Activated B cell treated with CpG ODN at 0.5 μM for 24 hours (primary cell): Measurements from ENCODE around the gene HS1BP3. TPM values are rescaled to one million over a fixed set of nuclear protein-coding genes. Genes with fewer than 3 reads are reported as not detected.

Source experiments
- ATAC-seq: fragments of 200-7000 bp; cut with Tn5 transposase; one replicate; pipeline ENCODE4 v1.10.0; 2021; ENCODE audit warnings: low read depth, mild to moderate bottlenecking, moderate library complexity
- CTCF ChIA-PET: fragments of 350-600 bp; sonication (Branson Sonifier 250); formaldehyde crosslinking; loops from one replicate; lab custom pipeline; 2021; ENCODE audit warnings: antibody characterized with exemption; lab: Charles Lee
- POLR2A ChIA-PET: fragments of 350-600 bp; sonication (Branson Sonifier 250); formaldehyde crosslinking; loops from one replicate; lab custom pipeline; 2021; ENCODE audit warnings: antibody characterized with exemption; lab: Charles Lee
- DNase-seq: peaks from one replicate; pipeline ENCODE4 v3.0.0; 2022
- H3K27ac Mint-ChIP-seq: one replicate; pipeline ENCODE4 v1.8.0; 2020; ENCODE audit warnings: mixed read lengths
- H3K27me3 Mint-ChIP-seq: one replicate; pipeline ENCODE4 v1.8.0; 2021; ENCODE audit warnings: mixed read lengths
- H3K36me3 Mint-ChIP-seq: one replicate; pipeline ENCODE4 v1.8.0; 2021; ENCODE audit warnings: low read depth, mixed read lengths
- H3K4me1 Mint-ChIP-seq: one replicate; pipeline ENCODE4 v1.8.0; 2021; ENCODE audit warnings: mixed read lengths
- H3K4me3 Mint-ChIP-seq: one replicate; pipeline ENCODE4 v1.8.0; 2020; ENCODE audit warnings: mild to moderate bottlenecking, mixed read lengths
- H3K9me3 Mint-ChIP-seq: one replicate; pipeline ENCODE4 v1.8.0; 2020; ENCODE audit warnings: mixed read lengths
- intact Hi-C: fragments of 100-400 bp; cut with micrococcal nuclease; formaldehyde crosslinking; loops from one replicate; pipeline ENCODE4 v1.15.1; 2024
- total RNA-seq: library from RNA; stranded (reverse); gene quantifications from 2 replicates; pipeline ENCODE4 v1.2.3, GENCODE V29; 2022
- TF ChIP-seq, protein P1 (sequence below): fragments of 200-600 bp; IDR thresholded peaks from one replicate; pipeline ENCODE4 v1.8.0; 2022; ENCODE audit warnings: antibody characterized with exemption, mild to moderate bottlenecking

HS1BP3 gene
- total RNA-seq, 1 donor from 2014 or later = 13.1 TPM

DNA sequence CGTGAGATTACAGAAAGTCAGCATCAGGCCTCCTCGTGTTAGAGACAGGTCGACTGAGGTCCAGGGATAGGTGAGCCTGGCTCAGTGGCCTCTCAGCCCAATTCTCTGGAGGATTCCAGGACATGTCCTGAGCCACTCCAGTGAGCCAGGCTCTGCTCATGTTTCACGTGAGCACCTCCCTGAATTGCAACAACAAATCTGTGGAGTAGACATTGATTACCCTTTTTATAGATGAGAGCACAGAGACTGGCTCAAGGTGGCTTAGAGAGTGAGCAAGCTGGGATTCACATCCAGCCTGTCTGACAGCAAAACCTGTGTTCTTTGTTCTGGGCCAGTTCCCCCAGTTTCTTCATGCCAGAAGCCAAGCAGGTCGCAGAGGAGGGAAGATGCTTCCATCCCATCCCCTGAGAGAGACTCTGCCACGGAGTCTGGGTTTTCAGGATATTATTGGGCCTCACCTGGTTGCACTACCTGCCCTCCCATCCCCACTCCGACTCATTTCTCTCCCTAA is 46.4 kb downstream of the HS1BP3 start:
- Mint-ChIP-seq H3K9me3 (peaks cover 4% of the 10 kb centered on the region), H3K27me3 (no peaks in the 10 kb centered on the region), H3K4me1 (no peaks in the 10 kb centered on the region), H3K27ac (no peak overlapping the region), H3K4me3 (no peak overlapping the region), H3K36me3 (no peaks in the 10 kb centered on the region)
- intact Hi-C loops = no loop called here
- no peak for DNase-seq
- POLR2A ChIA-PET = no interaction called here
- TF ChIP-seq, protein P1, sequence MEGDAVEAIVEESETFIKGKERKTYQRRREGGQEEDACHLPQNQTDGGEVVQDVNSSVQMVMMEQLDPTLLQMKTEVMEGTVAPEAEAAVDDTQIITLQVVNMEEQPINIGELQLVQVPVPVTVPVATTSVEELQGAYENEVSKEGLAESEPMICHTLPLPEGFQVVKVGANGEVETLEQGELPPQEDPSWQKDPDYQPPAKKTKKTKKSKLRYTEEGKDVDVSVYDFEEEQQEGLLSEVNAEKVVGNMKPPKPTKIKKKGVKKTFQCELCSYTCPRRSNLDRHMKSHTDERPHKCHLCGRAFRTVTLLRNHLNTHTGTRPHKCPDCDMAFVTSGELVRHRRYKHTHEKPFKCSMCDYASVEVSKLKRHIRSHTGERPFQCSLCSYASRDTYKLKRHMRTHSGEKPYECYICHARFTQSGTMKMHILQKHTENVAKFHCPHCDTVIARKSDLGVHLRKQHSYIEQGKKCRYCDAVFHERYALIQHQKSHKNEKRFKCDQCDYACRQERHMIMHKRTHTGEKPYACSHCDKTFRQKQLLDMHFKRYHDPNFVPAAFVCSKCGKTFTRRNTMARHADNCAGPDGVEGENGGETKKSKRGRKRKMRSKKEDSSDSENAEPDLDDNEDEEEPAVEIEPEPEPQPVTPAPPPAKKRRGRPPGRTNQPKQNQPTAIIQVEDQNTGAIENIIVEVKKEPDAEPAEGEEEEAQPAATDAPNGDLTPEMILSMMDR = no peak
- ATAC-seq = no peak
- CTCF ChIA-PET = interaction anchor here (1.4 kb wide), 1 partner anchor 57 kb away, joined by 3 read pairs; no protein-coding TSS in a partner anchor

DNA sequence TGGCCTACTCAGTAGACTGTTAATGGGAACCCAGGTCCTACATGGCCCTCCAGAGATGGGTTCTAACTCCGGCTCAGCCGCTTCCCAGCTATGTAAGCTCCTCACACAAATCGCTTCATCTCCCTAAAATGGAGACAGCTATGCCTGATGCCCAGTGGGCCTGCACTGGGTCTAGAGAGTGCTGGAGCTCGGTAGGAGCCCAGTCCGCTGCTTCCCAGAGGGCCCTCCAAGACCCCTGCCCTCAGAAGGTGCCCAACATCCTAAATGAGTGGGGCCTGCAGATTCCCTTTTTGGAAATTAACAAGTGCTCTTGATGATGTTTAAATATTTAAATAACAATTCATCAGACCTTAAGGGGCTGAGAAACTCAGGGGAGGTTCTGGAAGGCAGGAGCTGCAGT is 47.1 kb downstream of the HS1BP3 start:
- POLR2A ChIA-PET = no interaction called here
- H3K27ac Mint-ChIP-seq = no peak overlapping the region
- intact Hi-C loops = no loop called here

DNA sequence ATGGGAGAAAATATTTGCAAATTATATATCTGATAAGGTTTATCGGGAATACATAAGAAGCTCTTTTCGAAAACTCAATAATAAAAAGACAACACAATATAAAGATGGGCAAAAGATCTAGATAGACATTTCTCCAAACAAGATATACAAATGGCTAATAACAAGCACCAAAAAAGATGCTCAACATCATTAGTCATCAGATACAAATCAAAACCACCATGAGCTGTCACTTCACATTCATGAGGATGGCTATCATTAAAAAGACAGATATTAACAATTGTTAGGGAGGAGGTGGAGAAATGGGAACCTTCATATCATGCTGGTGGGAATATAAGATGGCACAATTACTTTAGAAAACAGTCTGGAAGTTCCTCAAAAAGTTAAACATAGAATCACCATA is 48.1 kb downstream of the HS1BP3 start:
- ATAC-seq = no peak
- H3K36me3 Mint-ChIP-seq = no peaks in the 10 kb centered on the region
- intact Hi-C loops = no loop called here
- ChIA-PET CTCF (no interaction called here), POLR2A (no interaction called here)
- DNase-seq = no peak
- H3K27me3 Mint-ChIP-seq = peaks cover under 1% of the 10 kb centered on the region
- H3K4me3 Mint-ChIP-seq = no peak overlapping the region
- peaks cover 3% of the 10 kb centered on the region for H3K9me3 Mint-ChIP-seq
- H3K27ac Mint-ChIP-seq = no peak overlapping the region
- no peaks in the 10 kb centered on the region for H3K4me1 Mint-ChIP-seq
- TF ChIP-seq, protein P1 = no peak

More for the DNA sequence above, 47.1 kb downstream of the HS1BP3 start:
- Mint-ChIP-seq H3K4me3 (no peak overlapping the region), H3K4me1 (no peaks in the 10 kb centered on the region), H3K9me3 (peaks cover 4% of the 10 kb centered on the region), H3K27me3 (no peaks in the 10 kb centered on the region), H3K36me3 (no peaks in the 10 kb centered on the region)
- CTCF ChIA-PET = no interaction called here
- DNase-seq = no peak
- TF ChIP-seq, protein P1 = no peak
- no peak for ATAC-seq

DNA sequence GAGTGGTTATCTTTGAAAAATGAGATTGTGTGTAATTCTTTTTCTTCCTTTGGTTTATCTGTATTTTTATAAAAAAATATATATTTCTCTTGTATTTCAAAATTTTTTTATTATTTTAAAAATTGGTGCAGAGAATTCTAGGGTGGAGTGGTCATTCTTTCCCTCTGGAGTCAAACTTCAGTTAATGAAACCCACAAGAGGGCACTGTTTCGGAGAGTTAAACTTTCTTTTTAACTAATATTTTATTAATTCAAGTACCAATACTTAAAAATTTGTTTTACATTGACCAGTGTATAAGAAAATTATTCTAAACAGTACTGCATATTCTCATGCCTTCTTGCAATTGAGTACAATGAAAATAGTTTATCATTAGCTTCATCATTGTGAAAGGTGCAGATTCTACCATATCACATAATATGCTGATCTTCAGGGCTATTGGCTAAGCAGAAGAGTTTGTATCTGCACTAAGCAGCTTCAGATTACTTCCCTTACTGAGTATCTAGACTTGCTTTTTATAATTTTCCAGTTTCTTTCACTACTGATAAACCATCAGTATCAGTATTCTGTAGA is 50.1 kb downstream of the HS1BP3 start:
- intact Hi-C loops = no loop called here
- peaks cover 2% of the 10 kb centered on the region for H3K27me3 Mint-ChIP-seq
- TF ChIP-seq, protein P1 = no peak
- peaks cover 13% of the 10 kb centered on the region for H3K4me1 Mint-ChIP-seq
- DNase-seq (no peak), ATAC-seq (no peak)
- ChIA-PET CTCF (no interaction called here), POLR2A (no interaction called here)
- no peak overlapping the region for H3K4me3 Mint-ChIP-seq
- H3K36me3 Mint-ChIP-seq = no peaks in the 10 kb centered on the region
- no peaks in the 10 kb centered on the region for H3K9me3 Mint-ChIP-seq
- no peak overlapping the region for H3K27ac Mint-ChIP-seq

DNA sequence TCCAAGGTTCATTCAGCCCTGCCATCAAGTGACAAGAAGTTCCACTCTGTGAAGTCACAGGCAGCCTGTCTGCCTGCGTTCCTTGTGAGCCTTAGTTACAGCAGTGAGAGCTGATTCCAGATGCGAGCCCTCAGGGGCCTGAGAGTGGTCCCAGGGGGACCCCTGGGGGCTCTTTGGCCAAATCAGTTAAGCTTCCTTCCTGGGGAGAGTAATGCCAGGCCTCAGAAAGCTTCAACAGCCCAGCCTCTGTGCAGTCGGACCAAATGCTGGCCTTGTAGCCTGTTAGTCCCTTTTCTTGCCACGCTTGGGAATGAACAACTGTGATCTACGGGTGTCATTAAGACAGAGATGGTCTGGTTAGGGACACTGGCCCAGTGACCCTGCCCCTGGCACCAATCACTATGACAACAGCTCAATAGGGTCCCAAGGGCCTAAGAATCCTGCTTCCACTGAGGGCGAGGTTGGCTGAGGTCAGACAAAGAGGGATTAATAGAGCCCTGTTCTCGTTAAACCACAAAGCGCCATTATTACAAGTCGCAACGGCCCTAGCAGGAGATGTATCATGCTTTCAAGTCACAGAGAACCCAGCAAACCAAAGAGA is 50.9 kb downstream of the HS1BP3 start:
- Mint-ChIP-seq H3K9me3 (no peaks in the 10 kb centered on the region), H3K4me1 (peaks cover 21% of the 10 kb centered on the region), H3K36me3 (no peaks in the 10 kb centered on the region), H3K27ac (no peak overlapping the region), H3K27me3 (peaks cover 2% of the 10 kb centered on the region), H3K4me3 (no peak overlapping the region)
- DNase-seq = no peak
- TF ChIP-seq, protein P1 = no peak
- intact Hi-C loops = loop anchor here (5.0 kb wide), 2 partner anchors 248 to 1253 kb away; partner anchors contain the start of gene PUM2
- CTCF ChIA-PET = no interaction called here
- no peak for ATAC-seq
- POLR2A ChIA-PET = no interaction called here
